NCI-H345 (cell line): ENCODE results near the gene KCNH4.
"Not testable (repeated sequence)": the region's sequence is repeated elsewhere in the genome, so short reads cannot be mapped to it uniquely, and the experiment has no call there.

ENCODE experiments used
- DNase-seq: peaks from one replicate; lab custom pipeline; 2025; lab: John Stamatoyannopoulos, UW

Gene KCNH4

GRCh38 chr17:42193969-42194899, 13.3 kb upstream of the KCNH4 start, which contains the start of gene GHDC:
Gene GHDC, minus strand, starts transcription at chr17:42194494. Its CDS starts 913 bp downstream, at chr17:42193581.
- peak; percentile 87 for DNase-seq

DNA sequence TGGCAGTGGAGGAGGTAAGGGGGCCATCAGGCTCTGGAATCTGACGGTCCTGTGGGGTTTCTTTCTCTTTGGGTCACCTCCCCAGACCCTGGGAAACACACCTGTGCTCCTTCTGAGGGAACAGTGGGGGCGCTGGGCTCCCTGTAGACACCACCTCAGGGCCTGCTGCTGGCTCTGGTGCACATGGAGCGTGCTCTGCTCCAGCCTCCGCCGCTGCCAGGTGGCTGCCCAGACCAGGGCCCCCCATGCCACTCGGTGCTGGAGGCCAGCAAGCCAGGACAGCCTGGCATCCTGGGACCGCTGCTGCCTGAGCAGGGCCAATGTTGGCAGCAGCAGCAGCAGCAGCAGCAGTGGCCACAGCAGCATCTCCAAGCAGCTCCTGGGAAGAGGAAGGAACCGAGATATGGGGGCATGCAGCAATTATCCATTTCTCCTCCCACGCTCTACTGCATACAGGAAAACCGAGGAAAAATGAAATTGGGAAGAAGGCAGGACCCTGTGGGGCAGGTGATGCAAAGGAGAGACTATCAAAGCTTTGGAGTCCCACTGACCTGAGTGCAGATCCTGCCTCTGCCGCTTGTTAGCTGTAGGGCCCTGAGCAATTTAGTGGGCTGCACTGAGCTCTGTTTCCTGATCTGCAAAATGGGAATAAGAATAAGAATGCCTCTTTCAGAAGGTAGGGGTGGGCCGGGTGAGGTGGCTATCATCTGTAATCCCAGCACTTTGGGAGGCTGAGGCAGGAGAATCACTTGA, 12.4 kb upstream of the KCNH4 start:
- no peak for DNase-seq

DNA sequence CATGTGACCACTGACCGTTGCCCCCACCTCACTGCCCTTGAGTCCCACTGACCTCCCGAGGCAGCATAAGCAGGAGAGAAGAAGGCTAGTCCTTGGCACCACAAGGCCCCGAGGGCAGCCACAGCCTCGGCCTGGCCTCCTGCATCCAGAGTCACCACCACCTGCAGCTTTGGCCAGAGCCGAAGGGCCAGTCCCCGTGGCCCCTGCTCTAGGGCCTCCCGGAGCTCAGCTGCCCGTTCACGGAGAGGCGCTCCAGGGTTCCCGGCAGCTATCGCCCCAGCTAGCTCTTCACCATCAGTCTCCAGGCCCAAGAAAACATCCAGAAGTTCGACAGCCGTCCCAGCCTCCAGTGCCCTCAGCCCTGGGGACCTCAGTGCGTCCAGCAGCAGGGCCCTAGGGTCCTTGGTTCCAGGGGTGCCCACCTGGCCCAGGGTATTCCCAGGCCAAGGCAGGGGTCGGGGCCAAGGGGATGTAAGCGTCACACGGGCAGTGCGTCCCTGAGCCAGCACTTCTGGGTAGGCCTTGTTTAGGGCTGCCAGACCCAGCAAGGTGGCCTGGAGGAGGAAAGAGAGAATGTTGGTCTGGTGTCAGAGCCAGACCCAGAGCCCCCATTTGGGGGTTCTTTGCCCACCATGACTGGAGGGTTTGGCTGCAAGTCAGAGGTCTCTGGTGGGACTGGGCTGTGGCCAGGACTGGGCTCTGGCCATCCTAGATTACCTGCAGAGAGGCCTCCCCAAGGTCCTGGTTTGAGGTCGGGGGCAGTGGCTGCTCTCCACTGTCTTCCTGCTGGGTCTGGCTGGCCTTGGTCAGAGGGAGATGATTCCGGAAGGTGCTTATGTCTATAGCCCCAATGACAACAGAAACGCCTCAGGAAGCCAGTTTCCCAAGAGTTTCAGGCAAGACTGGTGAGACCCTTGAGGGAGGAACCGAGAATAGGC, 11.5 kb upstream of the KCNH4 start:
- DNase-seq: no peak

DNA sequence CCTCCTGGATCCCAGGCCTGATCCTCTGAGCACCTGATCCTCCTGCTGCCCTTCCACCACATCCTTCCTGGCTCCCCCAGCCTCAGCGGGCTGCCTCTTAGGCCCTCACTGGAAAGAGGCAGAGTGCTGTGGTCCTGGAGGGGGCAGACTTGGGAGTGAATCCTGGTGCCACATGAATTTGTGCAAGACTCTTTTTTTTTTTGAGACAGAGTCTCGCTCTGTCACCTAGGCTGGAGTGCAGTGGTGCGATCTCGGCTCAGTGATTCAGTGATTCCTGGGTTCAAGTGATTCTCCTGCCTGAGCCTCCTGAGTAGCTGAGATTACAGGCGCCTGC, 10.3 kb upstream of the KCNH4 start:
- no peak for DNase-seq

DNA sequence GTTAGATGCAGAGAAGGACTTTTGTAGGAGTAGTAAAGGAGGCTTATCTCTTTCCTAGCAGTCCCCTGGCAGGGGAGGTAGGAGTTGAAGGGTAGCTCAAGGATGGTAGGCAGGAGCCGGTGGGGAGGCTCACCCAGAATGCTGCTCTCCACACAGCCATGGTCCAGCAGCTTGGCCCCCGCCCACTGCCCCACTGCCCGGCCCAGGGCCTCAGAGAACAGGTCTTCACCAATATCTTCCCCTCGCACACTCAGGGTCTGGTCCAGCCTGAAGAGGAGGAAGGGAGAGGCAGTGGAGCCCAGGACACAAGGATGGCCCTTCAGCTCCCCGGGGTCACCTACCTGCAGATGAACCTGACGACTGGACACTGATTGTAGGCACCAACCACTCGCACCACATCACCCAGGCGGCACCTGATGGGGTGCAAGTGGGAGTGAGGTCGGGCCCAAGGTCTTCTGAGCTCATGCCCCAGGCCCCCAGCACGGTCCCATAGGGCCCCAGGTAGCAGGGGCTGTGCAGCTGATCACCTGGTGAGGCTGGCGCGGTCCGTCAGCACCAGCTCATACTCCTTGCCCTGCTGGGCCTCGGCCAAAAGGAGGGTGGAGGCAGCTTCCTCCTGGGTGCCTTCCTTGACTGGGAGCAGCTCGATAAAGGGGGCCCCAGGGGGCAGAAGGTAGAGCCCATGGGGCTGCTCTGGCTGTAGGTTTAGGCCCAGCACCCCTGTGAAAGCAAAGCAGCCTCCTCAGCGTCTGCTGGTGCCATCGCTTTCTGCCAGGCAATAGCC, 9.7 kb upstream of the KCNH4 start:
- DNase-seq: no peak

- DNase-seq: no peak
Measured at GRCh38 chr17:42189651-42189965, 8.7 kb upstream of the KCNH4 start.

- DNase-seq: no peak
Measured at GRCh38 chr17:42188749-42189650, 8.1 kb upstream of the KCNH4 start.

GRCh38 chr17:42187833-42188232, 6.9 kb upstream of the KCNH4 start:
- DNase-seq: no peak

GRCh38 chr17:42186191-42186590, 5.2 kb upstream of the KCNH4 start:
- DNase-seq: not testable (repeated sequence)

DNA sequence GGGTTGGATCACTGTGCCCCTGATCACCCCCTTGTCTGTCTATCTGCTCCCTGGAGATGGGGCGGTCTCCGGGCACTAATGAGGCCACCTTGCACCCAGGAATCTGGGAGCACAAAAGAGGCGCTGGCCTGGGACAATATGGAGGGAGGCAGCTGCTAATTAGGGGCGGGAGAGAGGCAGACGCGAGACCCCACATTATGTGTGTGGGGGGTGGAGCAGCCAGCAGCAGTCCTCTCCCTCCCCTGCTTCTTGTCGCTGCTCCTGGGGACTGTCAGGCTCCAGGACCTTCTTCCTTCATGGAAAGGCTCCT, 4.6 kb upstream of the KCNH4 start:
- no peak for DNase-seq

DNA sequence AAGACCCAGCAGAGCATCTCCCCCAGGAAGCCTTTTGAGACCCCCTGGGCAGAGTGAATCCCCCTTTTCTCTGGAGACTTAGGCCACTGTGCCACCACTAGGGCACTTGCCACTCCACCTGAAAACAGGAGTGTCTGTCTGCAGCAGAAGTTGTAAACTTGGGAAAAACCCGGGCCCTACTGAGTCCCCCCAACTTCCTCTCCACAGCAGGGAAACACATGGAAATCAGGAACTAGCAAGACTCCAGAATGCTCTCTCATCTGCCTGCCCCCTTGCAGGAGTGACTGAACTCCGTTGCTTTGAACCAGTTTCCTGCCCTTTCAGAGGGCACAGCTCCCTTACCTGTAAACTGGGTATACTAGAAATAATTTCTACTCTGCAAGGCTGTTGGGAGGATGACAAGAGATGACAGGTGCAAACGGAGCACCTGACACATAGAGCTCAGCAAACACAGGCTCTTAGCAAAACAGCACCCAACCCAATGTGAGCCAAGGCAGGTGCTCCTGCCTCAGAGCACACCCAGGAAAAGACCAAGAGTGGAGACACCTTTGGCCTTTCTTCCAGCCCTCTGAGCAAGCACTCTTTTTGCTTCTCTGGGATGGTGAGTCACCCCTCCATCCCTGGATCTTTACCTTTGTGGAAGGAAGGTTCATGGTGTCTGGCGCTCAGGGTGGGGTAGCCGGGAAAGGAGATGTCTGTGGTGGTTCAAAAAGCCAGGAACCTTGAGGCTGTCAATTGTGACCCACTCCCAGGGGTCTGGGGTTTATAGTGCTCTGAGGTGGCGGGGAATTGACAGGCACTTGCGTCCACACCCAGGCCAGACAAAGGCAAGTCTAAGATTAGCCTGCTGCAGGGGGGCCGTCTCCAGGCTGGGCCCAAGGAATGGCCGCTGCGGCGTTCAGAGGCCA, 4.0 kb upstream of the KCNH4 start, which contains the start of gene HCRT:
Gene HCRT (minus strand): TSS at position 740 of the 908 bp plus-strand sequence. CDS start 87 bp downstream, at position 653.
- peak; percentile 49 for DNase-seq

GRCh38 chr17:42183741-42184711, 3.1 kb upstream of the KCNH4 start:
- peak; percentile 76 for DNase-seq

DNA sequence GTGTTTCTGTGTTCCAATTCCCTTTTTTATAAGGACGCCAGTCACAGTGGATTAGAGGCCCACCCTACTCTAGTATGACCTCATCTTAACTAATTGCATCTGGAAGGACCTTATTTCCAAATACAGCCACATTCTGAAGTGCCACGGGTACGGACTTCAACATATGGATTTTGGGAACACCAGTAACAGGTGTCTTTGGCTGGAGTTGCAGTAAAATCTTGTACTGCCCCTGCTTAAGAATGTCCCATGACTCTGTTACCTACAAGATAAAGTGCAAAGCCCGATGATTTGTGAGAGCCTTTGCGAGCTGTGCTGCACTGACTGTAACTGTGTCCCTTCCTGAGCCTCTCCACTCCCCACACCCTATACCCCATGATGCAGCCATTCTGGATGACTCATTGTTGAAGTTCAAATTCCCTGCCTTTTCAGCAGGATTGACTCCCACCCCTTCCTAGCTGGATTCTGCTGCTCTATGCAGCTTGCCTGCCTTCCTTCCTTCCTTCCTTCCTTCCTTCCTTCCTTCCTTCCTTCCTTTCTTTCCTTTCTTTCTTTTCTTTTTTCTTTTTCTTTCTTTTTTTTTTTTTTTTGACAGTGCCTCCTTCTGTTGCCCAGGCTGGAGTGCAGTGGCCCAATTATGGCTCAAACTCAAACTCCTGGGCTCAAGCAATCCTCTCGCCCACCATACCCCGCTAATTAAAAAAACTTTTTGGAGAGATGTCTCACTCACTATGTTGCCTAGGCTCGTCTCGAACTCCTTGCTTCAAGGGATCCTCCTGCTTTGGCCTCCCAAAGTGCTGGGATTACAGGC, 2.2 kb upstream of the KCNH4 start:
- DNase-seq: no peak

DNA sequence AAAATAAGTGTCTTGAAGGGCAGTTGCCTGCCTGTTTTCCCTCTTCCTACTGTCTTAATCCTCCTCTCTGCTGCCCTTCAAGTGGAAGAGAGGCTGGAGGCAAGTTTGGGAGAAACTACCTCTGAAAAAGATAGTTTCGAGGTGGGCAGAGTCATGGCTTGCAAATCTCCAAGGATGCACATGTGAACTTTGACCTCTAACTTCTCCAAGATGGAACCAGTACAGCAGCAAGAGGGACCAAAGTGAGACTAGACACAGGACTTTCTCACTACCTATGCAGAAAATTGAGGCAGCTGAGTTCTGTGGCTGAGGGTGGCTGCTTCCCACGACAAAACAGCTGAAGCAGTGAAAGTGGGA, 887 bp upstream of the KCNH4 start:
- DNase-seq: no peak

- DNase-seq: no peak
Measured at GRCh38 chr17:42180411-42180921, 476 bp downstream of the KCNH4 start.

- peak; percentile 3 for DNase-seq
Measured at GRCh38 chr17:42179911-42180410, 981 bp downstream of the KCNH4 start.

GRCh38 chr17:42179335-42179734, 1.6 kb downstream of the KCNH4 start:
- no peak for DNase-seq
